GM18861 (cell line): ENCODE measurements around the gene PLEKHN1.

Experiments
- ATAC-seq: cut with Tn5 transposase; IDR thresholded peaks from one replicate; pipeline ENCODE4 v1.9.1; 2021; ENCODE audit not compliant: unreplicated experiment

The PLEKHN1 gene

GRCh38 chr1:959731-960362, 6.4 kb upstream of the PLEKHN1 start:
- ATAC-seq: no peak

GRCh38 chr1:960363-961131, 5.7 kb upstream of the PLEKHN1 start, which contains the start of gene KLHL17:
KLHL17 (plus strand) TSS chr1:960584; CDS start chr1:960694, 110 bp downstream.
- no peak for ATAC-seq

GRCh38 chr1:961132-961669, 5.1 kb upstream of the PLEKHN1 start:
- ATAC-seq: no peak

- no peak for ATAC-seq
Measured at GRCh38 chr1:962381-963300, 3.6 kb upstream of the PLEKHN1 start.

GRCh38 chr1:963301-963651, 3.0 kb upstream of the PLEKHN1 start:
- ATAC-seq: no peak

- no peak for ATAC-seq
Measured at GRCh38 chr1:963746-964525, 2.3 kb upstream of the PLEKHN1 start.

- no peak for ATAC-seq
Measured at GRCh38 chr1:964691-965525, 1.4 kb upstream of the PLEKHN1 start.

GRCh38 chr1:965526-966134, 652 bp upstream of the PLEKHN1 start:
- no peak for ATAC-seq

- no peak for ATAC-seq
Measured at GRCh38 chr1:966704-967300, 520 bp downstream of the PLEKHN1 start.

GRCh38 chr1:967466-968343, 1.4 kb downstream of the PLEKHN1 start:
- no peak for ATAC-seq

GRCh38 chr1:969260-969855, 3.1 kb downstream of the PLEKHN1 start:
- no peak for ATAC-seq

GRCh38 chr1:970242-970972, 4.1 kb downstream of the PLEKHN1 start:
- ATAC-seq: no peak

- no peak for ATAC-seq
Measured at GRCh38 chr1:970973-971730, 4.9 kb downstream of the PLEKHN1 start.

- no peak for ATAC-seq
Measured at GRCh38 chr1:971751-972506, 5.6 kb downstream of the PLEKHN1 start.

GRCh38 chr1:972726-973458, 6.6 kb downstream of the PLEKHN1 start:
- no peak for ATAC-seq
